Pancreas (tissue), 10 donors: ENCODE results near the gene TBC1D8. TPM values are rescaled to one million over a fixed set of nuclear protein-coding genes. Genes with fewer than 3 reads are reported as not detected.

Experiments
- ATAC-seq, 4 donors: fragments of 200-7000 bp; cut with Tn5 transposase; one replicate each; pipeline versions ENCODE4 v1.8.0 to v1.9.1; 2020; ENCODE audit warnings: mild to moderate bottlenecking in 4 of 4, moderate library complexity in 4 of 4
- DNase-seq, 6 donors: peaks; one replicate each; pipeline ENCODE4 v3.0.0-alpha.2; 2020
- FAIRE-seq: peaks from 2 replicates; lab custom pipeline; 2012; peaks lifted over from hg19 to GRCh38; lab: Jason Lieb, UNC
- H3K27ac ChIP-seq, 4 donors: fragments of 200-600 bp; sonication (generic); 1 replicate in 3 of 4; 2 replicates in 1 of 4; pipeline versions ENCODE4 v1.5.0 to v1.8.0; 2020
- H3K27me3 ChIP-seq, 4 donors: fragments of 200-600 bp; one replicate each; pipeline ENCODE4 v1.8.0; 2021
- H3K36me3 ChIP-seq, 3 donors: fragments of 200-600 bp; sonication (generic) in 1 of 3; one replicate each; pipeline versions ENCODE4 v1.5.0 to v1.8.0; 2020 to 2021
- H3K4me1 ChIP-seq, 3 donors: fragments of 200-600 bp; one replicate each; pipeline ENCODE4 v1.8.0; 2021
- H3K4me3 ChIP-seq, 4 donors: fragments of 200-600 bp; sonication (generic) in 2 of 4; one replicate each; pipeline versions ENCODE4 v1.5.0 to v1.8.0; 2020 to 2021
- H3K9me3 ChIP-seq, 4 donors: fragments of 200-600 bp; one replicate each; pipeline ENCODE4 v1.8.0; 2021
- CTCF ChIP-seq, 4 donors: fragments of 200-600 bp; sonication (generic) in 3 of 4; IDR thresholded peaks; one replicate each; pipeline versions ENCODE4 v1.5.0 to v1.8.0; 2021; ENCODE audit warnings: antibody characterized with exemption in 4 of 4
- WGBS, 2 donors: extraction: QIAGEN DNeasy Blood & Tissue Kit; methylation state at CpG; one replicate each; pipeline ENCODE4 v1.1.7; 2013; 5-methylcytosine and 5-hydroxymethylcytosine counted together
- intact Hi-C, 3 donors: fragments of 100-400 bp; cut with DNase I; formaldehyde crosslinking; loops; one replicate each; pipeline versions ENCODE4 v1.11.1 to v1.14.2; 2022
- polyA plus RNA-seq, 2 donors: library from polyadenylated mRNA; stranded (reverse); fragments of 200-250 nt; gene quantifications; one replicate each; pipeline ENCODE4 v1.2.3, GENCODE V29; 2013
- total RNA-seq, 6 donors: library from RNA; stranded (reverse); fragmentation: NEBNext Ultra II Directional in 4 of 6; extraction: Animal tissue kit (Norgen Biotek cat#: 25700) in 4 of 6; gene quantifications; one replicate each; pipeline versions ENCODE4 v1.2.1 to v1.2.4, GENCODE V29; 2021 to 2023
- donor health status: healthy with polysubstance abuse.
- donor health status: DM: no; HTN: no; CAD: no; lungs with moderate emphysema.
- donor health status: DM: no; HTN: no; CAD: no.
- donor health status: control.
- donor health status: control.
- donor health status: Bipolar disorder and iron deficiency.
- donor health status: DM: yes; HTN: yes; CAD: no.
- donor health status: DM: no; HTN: no; CAD: no.
- donor health status: DM: no; HTN: no; CAD: no.
- donor health status: DM: yes; HTN: yes; CAD: no.

The TBC1D8 gene
- total and polyA plus RNA-seq, 8 donors, result 21.3 to 46.2 (median 35.0) TPM

- no peak for TF ChIP-seq CTCF (IDR thresholded peaks at IDR 0.05)
- FAIRE-seq (no peak), DNase-seq (no peak), ATAC-seq (no peak)
- intact Hi-C loops, result no loop called here
- Histone ChIP-seq H3K4me1 (peaks cover 14 to 35% (median 25%) of the 10 kb centered on the region in 3 donors), H3K27me3 (no peaks in the 10 kb centered on the region), H3K36me3 (no peaks in the 10 kb centered on the region), H3K4me3 (no peak overlapping the region), H3K27ac (peak overlapping the region in 3 of 4 donors; percentile 22 to 74 (median 68)), H3K9me3 (no peaks in the 10 kb centered on the region)
- WGBS, 2 donors, result 68 to 80% methylated on average over 2 of the region's 2 CpGs
Observed at GRCh38 chr2:101064125-101064502, 87.1 kb downstream of the TBC1D8 start.

GRCh38 chr2:101063352-101064124, 87.6 kb downstream of the TBC1D8 start:
- H3K36me3 ChIP-seq, result peaks cover 0 to 4% (median 3%) of the 10 kb centered on the region in 3 donors
- FAIRE-seq (no peak), DNase-seq (no peak), ATAC-seq (peak in 3 of 4 donors; percentile 22 to 59 (median 34))
- no peaks in the 10 kb centered on the region for H3K27me3 ChIP-seq
- intact Hi-C loops, result no loop called here
- WGBS, 2 donors, result 36 to 37% methylated on average over 3 of the region's 3 CpGs
- no peaks in the 10 kb centered on the region for H3K9me3 ChIP-seq
- H3K27ac ChIP-seq, result peak overlapping the region in 3 of 4 donors; percentile 22 to 74 (median 68)
- TF ChIP-seq CTCF (IDR thresholded peaks at IDR 0.05), result no peak
- no peak overlapping the region for H3K4me3 ChIP-seq
- peaks cover 14 to 35% (median 25%) of the 10 kb centered on the region in 3 donors for H3K4me1 ChIP-seq

DNA sequence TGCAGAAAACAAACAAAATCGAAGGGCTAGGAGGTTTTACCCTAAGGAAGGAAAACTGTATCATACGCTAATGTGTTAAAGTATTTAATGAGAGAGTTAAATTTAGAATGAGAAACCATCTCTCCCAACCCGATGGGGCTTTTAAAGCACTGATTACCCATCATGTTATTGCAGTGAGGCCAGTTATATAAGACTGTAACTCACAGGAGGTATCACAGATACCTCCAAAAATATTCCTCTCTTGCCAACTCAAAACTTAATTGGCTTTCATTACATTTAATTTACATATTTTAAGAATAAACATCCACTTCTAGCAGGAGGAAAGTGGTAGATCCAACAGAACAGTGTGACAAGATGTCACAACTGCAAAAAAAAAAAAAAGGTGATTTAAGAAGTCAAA, 92.8 kb downstream of the TBC1D8 start:
- no peak for FAIRE-seq
- intact Hi-C loops, result no loop called here

DNA sequence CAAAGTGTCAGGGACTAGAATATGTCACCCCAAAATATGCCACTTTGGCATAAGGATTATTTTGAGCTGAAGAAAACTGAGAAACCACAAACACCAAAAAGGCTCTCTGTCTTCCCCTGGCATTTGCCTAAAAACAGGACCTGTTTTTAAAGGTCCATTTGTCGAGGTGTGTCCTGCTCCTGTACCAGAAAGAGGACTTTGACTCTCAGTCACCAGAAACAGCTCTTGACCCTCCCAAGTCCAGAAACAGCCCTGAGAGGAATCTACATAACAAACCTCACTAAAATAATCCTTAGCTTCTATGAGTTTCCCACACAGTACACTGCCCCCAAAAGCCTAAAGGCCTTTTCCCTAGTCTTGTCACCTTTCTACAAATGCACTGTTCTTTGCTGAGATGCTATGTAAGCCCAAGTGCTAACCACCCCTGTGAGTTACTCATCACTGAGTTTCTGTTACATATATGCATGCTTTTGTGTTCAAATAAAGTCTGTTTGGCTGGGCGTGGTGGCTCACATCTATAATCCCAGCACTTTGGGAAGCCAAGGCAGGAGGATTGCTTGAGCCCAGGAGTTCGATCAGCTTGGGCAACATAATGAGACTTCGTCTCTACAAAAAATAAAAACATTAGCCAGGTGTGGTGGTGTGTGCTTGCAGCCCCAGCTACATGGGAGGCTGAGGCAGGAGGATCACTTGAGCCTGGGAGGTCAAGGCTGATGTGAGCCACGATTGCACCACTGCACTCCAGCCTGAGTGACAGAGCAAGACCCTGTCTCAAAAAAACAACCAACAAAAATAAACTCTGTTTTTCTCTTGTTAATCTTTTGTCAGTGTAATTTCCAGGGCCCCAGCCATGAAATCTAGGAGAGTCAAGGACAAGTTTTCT, 93.9 kb downstream of the TBC1D8 start:
- H3K4me3 ChIP-seq, result no peak overlapping the region
- H3K9me3 ChIP-seq, result no peaks in the 10 kb centered on the region
- TF ChIP-seq CTCF (IDR thresholded peaks at IDR 0.05), result no peak
- no peak for FAIRE-seq
- H3K27me3 ChIP-seq, result no peaks in the 10 kb centered on the region
- ATAC-seq, result no peak
- no peak overlapping the region for H3K27ac ChIP-seq
- DNase-seq, result no peak
- no peaks in the 10 kb centered on the region for H3K4me1 ChIP-seq
- intact Hi-C loops, result no loop called here
- H3K36me3 ChIP-seq, result peaks cover 0 to 41% (median 21%) of the 10 kb centered on the region in 3 donors
- WGBS, 2 donors, result 91 to 92% methylated on average over 5 of the region's 5 CpGs

More for the DNA sequence above, 92.8 kb downstream of the TBC1D8 start:
- Histone ChIP-seq H3K4me3 (no peak overlapping the region), H3K27me3 (no peaks in the 10 kb centered on the region), H3K4me1 (peaks cover 0 to 9% (median 7%) of the 10 kb centered on the region in 3 donors), H3K27ac (no peak overlapping the region), H3K36me3 (peaks cover 0 to 34% (median 19%) of the 10 kb centered on the region in 3 donors), H3K9me3 (no peaks in the 10 kb centered on the region)
- ATAC-seq (no peak), DNase-seq (no peak)
- 83 to 85% methylated on average over 3 of the region's 3 CpGs for WGBS, 2 donors
- no peak for TF ChIP-seq CTCF (IDR thresholded peaks at IDR 0.05)
